K562 (cell line): ENCODE measurements around the gene TMEM95.

Experiments
- BCL6 ChIP-seq: fragments of 250-450 bp; sonication (Bioruptor Pico); IDR thresholded peaks from 2 replicates; pipeline ENCODE4 v1.4.0; 2020
- CHD1 ChIP-seq: fragments of 200-600 bp; sonication (generic); IDR thresholded peaks from one replicate; pipeline ENCODE4 v1.6.1; 2012; ENCODE audit warnings: mild to moderate bottlenecking, moderate library complexity, low read length, inconsistent platforms
- CTBP1 ChIP-seq: fragments of 450-650 bp; IDR thresholded peaks from 2 replicates; pipeline ENCODE4 v1.6.1; 2016; ENCODE audit warnings: borderline replicate concordance
- ETV6 ChIP-seq, 3 experiments: fragments of 150-350 bp in 1 of 3; sonication (generic) in 1 of 3; formaldehyde crosslinking in 1 of 3; IDR thresholded peaks; 2 replicates each; pipeline versions ENCODE4 v1.6.1 to v1.8.0; 2014 to 2022; ENCODE audit warnings: borderline replicate concordance in 2 of 3, low read depth in 2 of 3, antibody characterized with exemption in 1 of 3, low read length in 1 of 3, mild to moderate bottlenecking in 1 of 3, missing genetic modification reagents in 1 of 3
- MAFF ChIP-seq: IDR thresholded peaks from 2 replicates; pipeline ENCODE4 v1.6.1; 2012; ENCODE audit warnings: low read length, improper control_type of control experiment
- NFRKB ChIP-seq: fragments of 450-650 bp; IDR thresholded peaks from 2 replicates; pipeline ENCODE4 v1.6.1; 2016; ENCODE audit warnings: low read depth
- PHF20 ChIP-seq: fragments of 450-650 bp; IDR thresholded peaks from 2 replicates; pipeline ENCODE4 v1.6.1; 2018; ENCODE audit not compliant: partially characterized antibody
- POLR2A ChIP-seq: fragments of 450-650 bp; conservative IDR thresholded peaks from 2 replicates; pipeline ENCODE4 v1.6.1; 2016
- PREB ChIP-seq: sonication (generic); formaldehyde crosslinking; IDR thresholded peaks from 2 replicates; pipeline ENCODE4 v1.8.1; 2023; ENCODE audit warnings: mild to moderate bottlenecking, missing genetic modification reagents
- SMC3 ChIP-seq: conservative IDR thresholded peaks from 2 replicates; pipeline ENCODE4 v1.6.1; 2011; ENCODE audit warnings: low read depth, low read length, improper control_type of control experiment; ENCODE audit not compliant: insufficient read depth
- SPI1 ChIP-seq: IDR thresholded peaks from 2 replicates; pipeline ENCODE4 v1.6.1; 2011; ENCODE audit warnings: low read depth, low read length, control low read depth, borderline replicate concordance
- ZNF274 ChIP-seq: IDR thresholded peaks from 2 replicates; pipeline ENCODE4 v1.6.1; 2011; ENCODE audit warnings: low read depth, mild to moderate bottlenecking, low read length, moderate library complexity, borderline replicate concordance

DNA sequence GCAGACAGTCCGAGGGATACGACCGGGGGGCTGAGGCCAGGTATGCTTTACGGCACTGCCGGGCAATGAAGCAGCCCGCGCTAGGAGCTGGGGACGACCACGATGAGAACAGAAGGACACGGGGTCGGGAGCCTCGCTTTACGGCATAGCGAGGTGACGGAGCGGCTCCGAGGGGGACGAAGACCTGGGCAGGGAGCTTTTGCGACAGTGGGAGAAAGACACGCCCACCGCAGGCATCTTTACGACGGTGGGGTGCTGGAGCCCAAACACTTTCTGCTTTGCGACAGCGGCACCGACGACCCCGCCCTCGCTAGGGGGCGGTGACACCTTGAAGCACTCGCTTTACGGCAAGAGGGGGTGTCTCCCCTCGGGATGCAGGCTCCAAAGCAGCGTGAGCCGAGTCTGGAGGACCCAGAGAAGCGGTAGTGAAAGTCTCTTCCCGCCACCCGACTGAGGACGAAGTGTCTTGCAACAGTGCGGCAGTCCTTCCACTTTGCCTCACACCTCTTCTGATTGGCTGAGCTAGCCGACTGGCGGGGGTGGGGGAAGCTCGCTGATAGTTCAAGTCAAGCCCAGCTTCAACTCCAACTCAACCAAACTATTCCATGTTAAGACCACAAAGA is 25.5 kb upstream of the TMEM95 start:
- TF ChIP-seq ETV6 (IDR thresholded peaks at IDR 0.05; ENCODE audit: borderline replicate concordance in 1 of 2, low read depth in 2 of 2, low read length in 1 of 2) (no peak), ETV6 (CRISPR knock-in tag; IDR thresholded peaks at IDR 0.05; ENCODE audit: borderline replicate concordance) (no peak), CTBP1 (0 out of 2 replicates have a peak, but pooled peaks have one; percentile 27), BCL6 (CRISPR knock-in tag) (no peak), SPI1 (no peak), POLR2A (peak; percentile 70), NFRKB (no peak), MAFF (no peak), PHF20 (no peak), PREB (CRISPR knock-in tag) (no peak), CHD1 (no peak), SMC3 (no peak), ZNF274 (no peak)
